AG09319 (cell line): Measurements from ENCODE around the gene MARK1.

Experiments used
- DNase-seq: peaks from one replicate; pipeline ENCODE4 v3.0.0-alpha.2; 2010; ENCODE audit warnings: low read depth; ENCODE audit errors: extremely low read depth
- CTCF ChIP-seq: IDR thresholded peaks from 2 replicates; pipeline ENCODE4 v1.5.1; 2011; ENCODE audit warnings: low read depth, mild to moderate bottlenecking, inconsistent platforms, low read length, moderate library complexity

Gene MARK1

DNA sequence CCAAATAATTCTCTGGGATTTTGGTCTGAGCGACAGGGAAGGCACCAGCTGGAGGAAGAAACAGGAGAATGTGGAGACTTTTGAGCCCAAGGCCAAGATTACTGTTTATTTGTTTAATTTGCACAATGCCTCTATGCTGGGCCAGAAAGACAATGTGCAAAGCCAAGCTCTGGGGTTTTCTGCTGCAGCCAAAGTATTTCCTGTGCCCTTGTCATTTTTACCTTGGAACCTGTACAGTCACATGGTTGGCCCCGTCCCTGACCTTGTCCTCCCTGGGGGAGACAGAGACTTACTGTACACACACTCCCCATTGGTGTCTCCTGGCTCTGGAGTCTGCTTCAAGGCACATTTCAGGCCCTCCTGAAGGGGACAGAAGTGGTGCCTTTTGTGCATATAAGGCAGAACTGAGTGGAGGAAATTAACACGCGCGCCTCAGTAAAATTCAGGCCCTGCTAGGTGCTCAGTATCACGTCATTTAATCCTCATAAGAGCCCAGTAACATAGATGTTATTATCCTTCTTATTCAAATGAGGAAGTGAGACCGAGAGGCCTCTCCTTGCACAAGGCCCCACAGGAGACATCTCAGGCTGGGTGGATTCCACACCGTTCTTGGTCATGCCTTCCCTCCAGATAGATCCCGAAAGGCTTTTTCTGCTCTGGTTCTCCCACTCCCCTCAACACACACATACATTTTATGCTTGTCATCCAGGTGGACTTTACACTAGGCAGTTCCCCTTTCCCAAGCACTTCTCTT lies 183.3 kb downstream of the MARK1 start:
- no peak for TF ChIP-seq CTCF
- DNase-seq, result no peak
